Hematopoietic multipotent progenitor cell treated with erythropoietin and hydrocortisone succinate and interleukin-3 and kit ligand, for 15 days (in vitro differentiated cells): Measurements from ENCODE around the gene ENPP1.

Source experiments
- DNase-seq: peaks from one replicate; pipeline ENCODE4 v3.0.0-alpha.2; 2015; ENCODE audit warnings: low spot score

The ENPP1 gene

DNA sequence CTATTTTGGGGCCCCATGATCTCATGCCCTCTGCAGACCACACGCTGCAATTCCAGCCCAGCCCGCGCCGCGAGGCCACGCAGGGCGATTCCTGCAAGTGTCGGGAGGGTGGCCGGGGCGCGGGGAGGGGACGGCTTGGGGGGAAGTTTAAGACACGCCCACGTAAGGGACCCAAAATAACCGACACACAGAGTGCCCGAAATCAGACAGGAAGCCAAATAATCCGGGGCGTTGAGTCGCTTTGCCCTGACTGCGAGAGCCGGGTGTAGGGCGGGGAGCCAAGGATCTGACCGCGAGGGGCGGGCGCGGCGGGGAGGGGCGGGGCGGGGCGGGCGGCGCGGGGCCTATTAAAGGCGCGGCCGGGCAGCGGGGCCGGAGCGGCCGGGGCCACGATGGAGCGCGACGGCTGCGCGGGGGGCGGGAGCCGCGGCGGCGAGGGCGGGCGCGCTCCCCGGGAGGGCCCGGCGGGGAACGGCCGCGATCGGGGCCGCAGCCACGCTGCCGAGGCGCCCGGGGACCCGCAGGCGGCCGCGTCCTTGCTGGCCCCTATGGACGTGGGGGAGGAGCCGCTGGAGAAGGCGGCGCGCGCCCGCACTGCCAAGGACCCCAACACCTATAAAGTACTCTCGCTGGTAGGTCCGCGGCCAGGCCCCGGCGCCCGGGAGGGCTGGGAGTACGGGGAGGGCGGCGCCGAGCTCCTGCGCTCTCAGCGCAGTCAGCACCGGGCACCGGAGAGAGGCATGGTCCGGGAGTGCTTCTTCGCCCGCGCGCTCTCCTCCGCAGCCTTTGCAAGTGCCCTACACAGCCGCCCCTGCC is at the start of gene ENPP1:
TSS of gene ENPP1 (plus strand) at position 377 of the 816 bp plus-strand sequence. CDS start at position 393, 16 bp downstream.
- no peak for DNase-seq

DNA sequence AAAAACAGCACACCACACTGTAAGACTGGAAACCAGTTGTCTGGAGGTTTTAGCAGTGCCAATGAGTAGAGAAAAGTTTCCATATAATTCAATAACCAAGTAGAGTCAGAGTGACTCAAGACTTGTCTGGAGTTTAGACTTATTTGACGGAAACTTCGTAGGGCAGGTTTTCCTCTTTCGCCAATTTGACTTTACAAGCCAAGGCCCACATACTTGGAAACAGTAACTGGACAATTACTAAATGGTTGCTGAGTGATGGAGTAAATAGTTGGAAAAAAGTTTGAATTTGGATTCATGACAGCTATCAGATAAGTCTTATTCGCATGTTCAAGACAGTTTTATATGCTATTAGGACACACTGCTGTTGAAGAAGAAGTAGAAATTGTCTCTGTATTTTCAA is 48.9 kb upstream of the ENPP1 start:
- no peak for DNase-seq

DNA sequence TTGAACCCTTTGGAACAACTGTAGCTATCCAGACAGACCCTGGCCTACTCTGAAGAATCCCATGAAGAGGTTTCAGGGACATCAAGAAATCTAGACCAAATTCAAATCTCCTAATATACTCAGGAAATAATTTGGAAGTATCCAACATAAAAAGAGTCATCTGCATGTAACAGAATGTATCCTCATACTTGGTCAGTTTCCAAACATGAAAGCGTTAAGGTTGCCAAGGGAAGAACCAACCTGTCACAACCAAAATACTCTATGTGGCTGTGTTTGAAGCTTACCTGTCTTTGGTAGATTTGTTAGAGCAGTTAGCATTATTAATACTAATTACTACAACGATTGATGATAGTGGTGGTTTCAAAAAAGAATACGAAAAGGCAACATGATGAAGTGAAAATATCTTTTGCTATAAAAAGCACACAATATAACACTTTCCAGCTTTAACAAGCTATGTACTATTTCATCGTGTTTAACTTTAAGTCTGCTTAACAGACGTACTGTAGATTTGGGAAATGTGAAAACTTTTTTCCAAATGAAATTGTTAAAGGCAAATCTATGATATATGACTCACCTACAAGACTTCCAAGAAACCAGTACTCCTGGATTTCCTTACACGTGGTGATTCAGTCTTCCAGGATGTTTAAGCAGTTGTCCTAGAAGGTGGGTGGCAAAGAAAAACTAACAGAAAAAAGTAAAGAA is 46.6 kb upstream of the ENPP1 start:
- DNase-seq, result no peak

DNA sequence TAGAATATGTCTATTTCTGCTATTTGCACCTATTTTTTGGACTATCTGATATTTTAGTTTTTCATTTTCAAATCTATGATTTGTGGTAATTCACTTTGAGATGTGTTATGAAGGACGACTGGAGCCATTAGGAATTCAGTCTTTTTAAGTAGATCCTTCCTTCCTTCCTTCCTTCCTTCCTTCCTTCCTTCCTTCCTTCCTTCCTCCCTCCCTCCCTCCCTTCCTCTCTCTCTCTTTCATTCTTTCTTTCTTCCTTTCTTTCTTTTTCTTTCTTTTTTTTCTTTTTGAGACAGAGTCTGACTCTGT is 46.1 kb upstream of the ENPP1 start:
- no peak for DNase-seq

DNA sequence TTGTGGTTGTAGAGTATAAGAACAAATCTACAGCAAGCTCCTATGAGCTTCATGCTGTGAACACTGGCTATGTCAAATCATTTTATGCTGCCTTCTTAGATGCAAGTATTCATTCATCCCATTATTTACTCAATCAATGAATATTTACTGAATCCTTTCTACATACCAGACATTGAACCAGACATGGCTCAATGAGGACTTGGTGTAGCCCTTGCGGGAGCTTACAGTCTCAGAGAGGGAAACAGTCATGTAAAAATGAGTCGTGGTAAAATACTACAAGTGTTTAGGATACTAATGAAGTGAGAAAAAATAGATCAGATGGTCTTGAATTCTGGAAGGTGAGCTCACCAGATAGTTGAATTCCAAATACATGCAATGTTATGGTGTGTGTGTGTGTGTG is 44.8 kb upstream of the ENPP1 start:
- no peak for DNase-seq

DNA sequence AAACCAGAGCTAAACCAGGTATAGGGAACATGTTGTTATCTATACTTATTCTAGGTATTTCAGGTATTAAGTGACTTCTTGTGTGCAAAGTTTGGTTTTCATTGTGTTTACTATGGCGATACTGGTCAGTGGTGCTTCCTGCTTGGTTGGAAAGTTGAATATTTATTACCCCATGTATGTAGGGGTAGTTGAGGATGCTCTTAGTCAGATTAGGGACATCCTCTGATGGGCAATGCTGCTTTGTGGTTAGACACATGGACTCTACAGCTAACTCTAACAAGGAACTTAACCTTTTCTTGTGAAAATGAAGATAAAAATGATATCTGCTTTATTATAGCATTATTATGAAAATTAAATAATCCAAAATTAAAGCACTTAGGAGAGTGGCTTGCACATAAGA is 44.1 kb upstream of the ENPP1 start:
- no peak for DNase-seq

DNA sequence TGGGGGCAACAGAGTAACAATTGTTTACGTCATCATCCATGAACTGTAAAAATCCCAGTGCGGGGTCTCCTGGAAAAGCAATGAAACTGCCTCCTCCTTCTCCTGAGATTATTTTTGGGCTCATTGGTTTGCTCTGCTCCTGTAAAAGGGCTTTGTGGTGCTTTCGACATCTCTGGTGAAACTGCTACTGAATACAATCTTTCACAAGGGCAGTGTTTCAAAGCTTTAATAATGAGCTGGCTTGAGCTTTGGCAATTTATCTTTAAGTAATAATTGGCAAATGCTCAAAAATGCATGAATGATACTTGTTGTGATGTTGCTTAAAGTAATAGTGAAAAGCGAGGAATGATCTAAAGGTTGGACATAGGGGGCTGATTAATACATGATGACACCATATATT is 43.5 kb upstream of the ENPP1 start:
- DNase-seq, result no peak

DNA sequence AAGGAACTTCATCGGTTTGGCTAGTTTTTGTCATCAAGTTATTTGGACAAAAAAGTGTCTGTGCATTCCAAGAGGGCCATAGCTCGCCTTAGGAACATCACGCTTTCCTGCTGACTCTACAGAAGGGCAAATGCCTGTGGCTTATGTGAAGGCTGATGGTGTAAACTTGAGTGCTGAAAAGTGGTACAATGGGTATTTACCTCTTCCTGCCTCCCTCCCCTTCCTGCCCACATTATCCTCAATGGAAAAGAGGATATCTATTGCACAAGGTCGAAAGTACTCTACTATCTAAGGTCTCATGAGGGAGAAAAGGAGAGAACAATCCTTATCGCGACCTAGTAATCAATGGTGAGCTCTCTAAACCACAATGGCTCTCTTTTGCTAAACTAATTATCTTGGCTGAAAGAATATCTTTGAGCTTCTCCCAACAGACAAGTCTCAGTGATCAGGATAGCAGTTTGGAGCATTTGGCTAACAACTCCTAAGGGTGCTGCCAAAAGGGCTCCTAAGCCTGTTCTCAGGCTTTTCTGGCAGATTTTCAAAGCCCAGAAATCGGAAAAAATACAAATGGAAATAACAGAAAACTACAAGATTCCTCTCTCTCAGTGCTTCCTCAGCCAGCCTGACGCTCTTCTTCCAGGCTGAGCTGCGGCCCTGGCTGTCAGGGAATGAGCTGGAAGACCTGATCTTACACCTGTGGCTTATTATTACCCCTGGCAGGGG is 42.6 kb upstream of the ENPP1 start:
- DNase-seq, result no peak

DNA sequence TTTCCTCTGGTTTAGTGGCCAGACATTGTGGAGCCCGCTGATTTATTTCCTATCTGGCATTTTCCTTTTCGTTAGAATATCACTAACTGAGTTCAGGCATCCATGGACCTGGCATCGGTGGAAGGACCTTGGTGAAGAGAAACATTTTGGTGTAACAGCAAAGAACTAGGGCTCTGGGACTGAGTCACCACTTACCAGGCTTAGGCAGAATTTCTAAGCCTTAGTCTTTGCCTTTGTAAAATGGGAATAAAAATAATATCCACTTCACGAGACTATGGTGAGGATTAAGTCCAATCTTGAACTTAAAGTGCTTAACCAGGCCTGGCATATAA is 42.0 kb upstream of the ENPP1 start:
- no peak for DNase-seq

DNA sequence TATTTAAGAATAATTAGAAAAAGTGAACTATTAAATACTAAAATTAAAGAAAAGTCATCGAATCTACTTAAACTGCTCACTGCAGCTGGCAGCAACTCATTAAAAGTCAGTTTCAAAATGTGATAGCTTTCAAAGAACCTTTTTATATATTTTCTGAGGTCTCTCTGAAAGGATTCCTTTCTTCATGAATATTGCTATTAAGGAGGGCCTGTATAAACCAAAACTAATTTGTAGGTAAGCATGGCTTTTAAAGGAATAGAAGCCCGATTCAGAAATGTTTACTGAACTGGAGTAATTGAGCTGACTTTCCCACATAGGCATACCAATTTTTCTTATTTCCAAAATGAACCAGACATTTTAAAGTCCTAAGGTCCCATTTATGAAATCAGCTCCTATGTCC is 41.2 kb upstream of the ENPP1 start:
- DNase-seq, result no peak

DNA sequence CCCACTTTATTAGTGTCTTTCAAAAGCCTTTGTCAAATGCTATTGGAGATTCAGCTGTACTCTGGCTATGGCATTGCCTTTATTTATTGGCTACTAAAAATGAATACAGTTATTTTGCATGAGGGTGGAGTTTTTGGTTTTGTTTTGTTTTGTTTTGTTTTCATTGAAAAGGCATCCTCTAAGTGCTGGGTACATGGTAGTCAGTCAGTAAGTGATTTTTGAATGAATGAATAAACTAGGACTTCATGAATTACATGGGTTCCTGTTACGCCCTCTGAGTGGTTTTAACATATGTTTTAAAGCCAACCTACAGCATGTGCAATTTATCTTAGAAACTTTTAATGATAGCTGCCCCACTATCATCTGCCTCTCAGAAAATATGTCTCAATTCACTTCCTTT is 38.9 kb upstream of the ENPP1 start:
- no peak for DNase-seq

DNA sequence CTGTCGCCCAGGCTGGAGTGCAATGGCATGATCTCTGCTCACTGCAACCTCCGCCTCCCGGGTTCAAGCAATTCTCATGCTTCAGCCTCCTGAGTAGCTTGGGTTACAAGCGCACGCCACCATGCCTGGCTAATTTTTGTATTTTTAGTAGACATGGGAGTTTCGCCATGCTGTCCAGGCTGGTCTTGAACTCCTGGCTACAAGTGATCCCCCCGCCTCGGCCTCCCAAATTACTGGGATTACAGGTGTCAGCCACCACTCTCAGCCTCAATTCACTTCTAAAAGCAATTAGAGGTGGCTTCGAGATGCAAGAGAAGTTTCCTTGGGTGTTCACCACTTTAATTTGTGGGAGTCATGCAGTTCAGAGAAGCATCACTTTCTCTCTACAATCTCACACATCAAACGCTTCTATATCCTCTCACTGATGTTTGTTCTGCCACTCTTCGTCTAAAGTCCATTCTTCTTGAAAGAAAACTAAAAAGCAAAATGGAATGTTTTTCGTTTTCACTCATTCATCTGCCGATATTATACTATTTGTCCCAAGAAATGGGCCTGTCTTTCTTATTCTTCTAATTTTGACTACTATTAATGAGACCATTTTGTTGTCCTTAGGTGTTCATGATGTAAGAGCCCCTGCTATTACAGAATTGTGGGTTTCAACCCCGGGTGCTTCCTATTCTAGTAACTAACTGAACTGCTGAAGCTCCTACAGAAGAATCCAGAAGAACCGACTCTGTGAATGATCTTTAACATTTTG is 38.3 kb upstream of the ENPP1 start:
- DNase-seq, result no peak

DNA sequence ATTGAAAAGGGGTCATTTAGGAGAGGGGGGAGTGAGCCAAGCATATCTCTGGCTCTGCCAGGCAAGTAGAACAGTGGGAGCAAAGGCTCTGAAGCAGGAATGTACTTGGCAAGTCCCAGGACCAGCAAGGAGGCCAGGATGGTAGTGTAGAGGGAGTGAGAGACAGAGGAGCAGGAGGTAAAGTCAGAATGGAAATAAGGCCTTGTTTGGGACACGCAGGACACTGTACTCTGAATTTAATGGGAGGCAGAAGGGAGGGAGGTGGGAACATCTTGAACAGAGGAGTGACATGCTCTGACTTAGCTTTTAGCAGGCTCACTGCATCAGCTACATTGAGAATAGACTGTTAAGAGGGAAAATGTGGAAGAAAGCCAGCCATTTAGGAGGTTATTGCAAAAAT is 37.0 kb upstream of the ENPP1 start:
- no peak for DNase-seq

DNA sequence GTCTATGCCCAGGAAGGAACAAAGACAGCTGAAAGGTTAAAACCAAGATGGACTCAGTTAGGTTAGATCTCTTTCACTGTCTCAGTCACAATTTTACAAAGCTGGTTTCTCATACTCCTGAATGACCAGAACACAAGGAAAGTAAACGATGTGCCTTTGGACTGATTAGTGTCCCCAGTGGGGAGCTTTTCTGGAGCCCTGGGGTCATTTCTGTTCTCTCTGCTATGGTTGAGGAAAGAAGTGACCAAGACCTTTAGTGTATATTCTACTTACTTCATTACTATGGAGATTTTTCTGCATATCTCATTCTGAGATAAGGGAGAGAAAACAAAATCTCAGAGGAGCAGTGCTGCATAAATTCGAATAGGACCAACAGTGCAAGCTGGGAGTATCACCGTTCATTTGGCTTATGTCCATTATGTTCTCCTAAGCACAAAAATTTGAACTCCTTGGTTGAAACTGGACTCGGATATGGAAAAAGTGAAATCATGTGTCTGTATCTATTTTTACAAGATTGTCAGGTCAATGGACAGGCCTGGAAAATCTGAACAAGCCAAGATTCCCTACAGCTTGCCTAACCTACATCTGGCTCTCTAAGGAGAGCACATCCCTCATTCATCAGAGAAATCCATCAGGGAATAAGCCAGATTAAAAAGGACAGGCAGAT is 34.4 kb upstream of the ENPP1 start:
- no peak for DNase-seq

DNA sequence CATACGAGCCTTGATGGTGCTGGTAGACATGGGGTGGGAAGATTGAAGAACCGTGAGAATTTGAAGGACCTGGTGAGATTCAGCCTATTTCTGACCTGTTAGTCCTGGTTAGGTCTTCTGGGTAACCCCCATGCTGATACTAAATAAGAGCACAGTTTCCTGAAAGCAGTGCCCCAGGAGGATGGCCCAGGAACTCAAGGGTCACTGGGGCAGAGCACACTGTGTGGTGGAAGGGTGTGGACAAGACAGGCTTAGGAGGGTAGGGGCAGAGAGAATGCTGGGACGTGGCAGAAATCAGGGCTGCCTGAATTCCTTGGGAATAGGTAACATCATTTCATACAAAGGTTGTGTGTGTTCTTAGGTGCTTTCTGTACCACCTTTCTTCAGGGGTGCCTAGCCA is 31.9 kb upstream of the ENPP1 start:
- no peak for DNase-seq

DNA sequence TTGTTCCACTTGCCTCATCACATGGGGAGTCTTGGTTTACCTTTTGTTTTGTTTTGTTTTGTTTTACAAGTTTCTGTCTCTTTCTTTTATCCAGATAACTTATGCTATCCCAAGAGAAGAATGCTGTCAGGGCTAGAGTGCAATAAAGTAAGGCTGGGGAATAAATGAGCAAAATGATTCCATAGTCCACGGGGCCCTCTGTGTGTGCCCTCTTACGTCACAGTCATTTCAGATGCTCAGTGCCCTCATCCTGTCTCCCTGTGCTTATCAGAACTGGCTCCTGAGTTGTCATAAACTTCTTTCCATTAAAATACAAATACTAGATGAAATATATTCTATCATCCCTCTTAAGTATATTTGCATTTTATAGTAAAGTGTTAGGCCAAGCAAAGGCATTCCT is 30.8 kb upstream of the ENPP1 start:
- DNase-seq, result no peak

DNA sequence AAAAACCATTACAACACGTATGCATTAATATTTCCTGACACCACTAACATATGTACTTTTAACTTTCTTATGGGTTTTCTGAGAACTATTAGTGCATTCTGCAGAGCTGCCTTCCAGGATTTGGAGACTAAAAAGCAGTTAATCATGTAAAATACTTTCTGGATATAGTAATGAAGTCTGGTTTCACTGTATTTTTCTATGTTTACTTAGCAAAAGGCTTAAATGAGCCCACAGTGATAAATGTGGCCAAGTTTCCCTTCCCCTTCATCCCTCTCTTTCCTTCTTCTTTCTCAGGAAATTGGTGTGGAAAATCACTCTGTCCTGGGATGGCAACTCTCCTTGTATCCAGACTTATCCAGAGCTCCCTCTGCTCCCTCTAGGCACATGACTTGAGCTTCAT is 29.7 kb upstream of the ENPP1 start:
- DNase-seq, result no peak

DNA sequence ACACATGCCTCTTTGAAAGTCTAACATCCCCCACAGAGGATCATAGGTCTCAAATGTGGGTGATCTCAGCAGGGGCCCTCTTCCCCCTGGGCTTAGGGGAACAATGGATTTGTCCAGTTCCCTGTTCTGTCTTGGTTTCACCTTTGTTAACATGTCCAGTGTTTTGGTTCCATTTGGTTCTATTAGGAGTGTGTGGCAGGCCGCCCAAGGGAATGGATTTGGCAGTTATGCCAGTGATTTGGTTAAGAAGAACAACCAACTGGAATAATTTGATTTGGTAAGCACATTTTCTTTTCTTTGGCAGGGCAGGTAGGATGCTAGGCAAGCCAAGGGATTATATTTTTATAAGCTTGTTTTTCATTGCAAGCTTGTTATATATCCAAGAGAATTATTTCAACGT is 28.5 kb upstream of the ENPP1 start:
- DNase-seq, result no peak

DNA sequence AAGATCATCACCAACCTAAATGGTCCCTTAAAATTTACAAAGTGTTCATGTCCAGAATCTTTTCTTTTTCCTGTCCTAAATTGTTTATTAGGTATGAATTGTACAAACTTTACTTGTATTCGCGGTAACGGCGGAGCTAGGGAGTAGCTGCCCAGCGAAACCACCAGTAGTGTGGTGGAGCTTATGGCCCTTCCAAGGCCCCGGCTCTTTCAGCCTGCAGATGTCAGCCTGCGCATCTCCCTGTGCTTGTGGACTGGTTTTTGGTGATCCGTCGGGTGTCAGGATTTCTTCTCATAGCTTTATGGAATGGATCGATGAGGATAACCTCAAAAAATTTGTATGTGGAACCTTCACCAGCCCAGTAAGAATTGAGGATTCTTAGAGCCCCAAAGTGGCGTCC is 27.2 kb upstream of the ENPP1 start:
- no peak for DNase-seq

DNA sequence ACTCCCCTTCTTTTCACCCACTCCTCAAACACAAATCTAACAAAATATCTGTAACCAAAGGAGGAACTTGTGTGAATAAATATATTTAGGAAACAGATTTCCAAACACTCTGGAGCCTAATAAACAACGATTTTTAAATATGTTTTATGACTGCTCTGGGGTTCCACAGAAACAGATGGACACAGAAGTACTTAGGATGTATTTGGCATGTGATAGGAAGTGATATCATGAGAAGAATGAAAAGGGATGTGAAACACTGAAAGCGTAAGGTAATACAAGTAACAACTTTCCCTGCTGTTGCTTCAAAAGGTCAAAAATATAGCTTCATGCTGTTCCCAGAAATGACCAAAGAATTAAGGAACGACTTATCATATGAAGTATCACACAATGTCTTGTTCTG is 26.1 kb upstream of the ENPP1 start:
- no peak for DNase-seq

DNA sequence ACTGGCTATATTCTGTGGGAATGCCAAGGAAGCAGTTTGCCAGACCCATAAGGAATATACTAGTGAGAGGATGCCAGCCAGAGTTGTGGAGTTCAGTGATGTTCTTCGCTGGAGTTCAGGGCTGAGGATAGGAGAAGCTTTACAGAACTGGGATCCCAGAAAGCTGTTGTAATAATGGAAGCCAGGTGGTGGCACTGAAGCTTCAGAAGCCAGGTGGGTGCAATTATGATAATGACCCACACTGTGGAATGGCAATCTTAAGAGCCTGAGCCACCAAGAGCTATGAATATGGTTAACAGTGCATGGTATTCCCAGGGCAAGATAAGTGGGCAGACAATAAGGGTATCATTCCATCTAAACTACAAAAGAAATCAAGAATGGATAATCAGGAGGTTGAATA is 25.1 kb upstream of the ENPP1 start:
- DNase-seq, result no peak

DNA sequence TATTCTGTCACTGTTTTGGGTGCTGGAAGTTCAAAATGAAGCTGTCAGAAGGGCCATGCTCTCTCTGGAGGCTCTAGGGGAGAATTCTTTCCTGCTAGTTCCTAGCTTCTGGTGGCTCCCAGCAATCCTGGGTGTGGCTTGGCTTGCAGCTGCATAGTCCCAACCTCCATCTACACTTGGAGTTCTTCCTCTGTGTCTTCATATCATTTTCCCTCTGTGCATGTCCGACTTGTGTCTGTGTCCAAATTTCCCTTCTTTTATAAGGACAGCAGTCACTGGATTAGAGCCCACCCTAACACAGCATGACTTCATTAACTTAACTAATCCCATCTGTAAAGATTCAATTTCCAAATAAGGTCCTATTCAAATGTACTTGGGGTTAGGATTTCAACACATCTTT is 23.3 kb upstream of the ENPP1 start:
- DNase-seq, result no peak
